Measurements from ENCODE around the gene BROX. TPM values are rescaled to one million over a fixed set of nuclear protein-coding genes. Genes with fewer than 3 reads are reported as not detected.
A peak's percentile ranks its signal among the peaks of the same experiment; 100 is the strongest.

Gene BROX
- total and polyA plus RNA-seq, 4 donors, result 35.2 to 84.2 (median 51.4) TPM

DNA sequence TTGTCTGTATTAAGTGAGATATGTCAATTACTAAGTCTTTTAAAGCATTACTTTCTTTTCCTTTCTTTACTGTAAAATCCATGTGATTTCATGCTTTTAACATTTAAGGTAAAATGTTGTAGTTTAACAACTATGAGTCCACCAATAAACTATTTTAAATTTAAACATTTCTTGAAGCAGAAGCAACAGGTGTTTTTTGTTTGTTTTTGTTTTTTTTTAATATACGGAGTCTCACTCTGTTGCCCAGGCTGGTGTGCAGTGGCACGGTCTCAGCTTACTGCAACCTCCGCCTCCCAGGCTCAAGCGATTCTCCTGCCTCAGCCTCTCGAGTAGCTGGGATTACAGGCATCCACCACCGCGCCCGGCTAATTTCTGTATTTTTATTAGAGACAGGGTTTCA is 15.6 kb upstream of the BROX start:
- WGBS (ENCODE audit: insufficient coverage), result 100% methylated on average over 4 of the region's 8 CpGs

DNA sequence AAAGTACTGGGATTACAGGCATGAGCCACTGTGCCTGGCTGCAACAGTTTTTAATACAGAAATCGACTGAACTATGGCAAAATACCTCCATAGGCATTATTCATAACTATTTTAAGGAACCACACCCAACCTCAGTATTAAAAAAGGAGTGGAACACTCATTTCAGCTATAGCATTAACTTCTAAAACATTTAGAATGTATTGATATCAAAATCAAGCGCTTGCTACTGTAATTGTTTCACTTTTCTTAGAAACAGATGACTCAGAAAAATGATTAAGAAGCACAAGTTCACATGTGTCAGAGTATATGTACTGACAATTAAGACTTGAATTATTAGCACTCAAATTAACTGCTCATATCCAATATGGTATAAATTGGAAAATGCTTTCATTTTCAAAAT is 15.2 kb upstream of the BROX start:
- WGBS (ENCODE audit: insufficient coverage), result no CpG with 5 or more reads among the region's 2 CpGs

More for the DNA sequence above, 15.6 kb upstream of the BROX start:
- no peak overlapping the region for H3K27ac ChIP-seq (ENCODE audit: low read depth, low read length)
- H3K27me3 ChIP-seq (ENCODE audit: control insufficient read depth, insufficient read depth, low read length), result no peaks in the 10 kb centered on the region
- H3K4me3 ChIP-seq (ENCODE audit: low read depth, low read length), result no peak overlapping the region
- no peaks in the 10 kb centered on the region for H3K9me3 ChIP-seq (ENCODE audit: control insufficient read depth, insufficient read depth, low read length)
- H3K36me3 ChIP-seq (ENCODE audit: control insufficient read depth, insufficient read depth, low read length), result peaks cover 14% of the 10 kb centered on the region
- H3K4me1 ChIP-seq (ENCODE audit: control insufficient read depth, insufficient read depth, low read length), result no peaks in the 10 kb centered on the region
- DNase-seq (ENCODE audit: low read depth in 4 of 6, low spot score in 6 of 6), result no peak

DNA sequence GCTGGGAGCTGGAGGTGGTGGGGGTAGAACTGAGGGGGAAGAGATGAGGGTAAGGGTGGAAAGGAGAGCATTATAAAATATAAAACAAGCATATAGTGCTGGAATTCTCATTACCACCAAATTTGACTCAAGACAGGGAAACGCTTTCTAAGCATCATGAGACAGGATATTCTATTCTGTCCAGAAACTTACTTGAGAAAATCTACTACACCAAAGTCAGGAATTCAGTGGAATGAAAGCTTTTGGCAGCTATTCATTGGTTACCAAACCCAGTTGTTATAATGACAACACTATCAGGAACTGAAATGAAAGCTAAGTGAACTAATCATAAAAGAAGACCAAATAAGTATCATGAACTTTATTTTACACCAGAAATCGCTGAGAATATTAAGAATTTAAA is 14.5 kb upstream of the BROX start:
- no peaks in the 10 kb centered on the region for H3K4me1 ChIP-seq (ENCODE audit: control insufficient read depth, insufficient read depth, low read length)
- no peaks in the 10 kb centered on the region for H3K9me3 ChIP-seq (ENCODE audit: control insufficient read depth, insufficient read depth, low read length)
- peaks cover 14% of the 10 kb centered on the region for H3K36me3 ChIP-seq (ENCODE audit: control insufficient read depth, insufficient read depth, low read length)
- no peak overlapping the region for H3K4me3 ChIP-seq (ENCODE audit: low read depth, low read length)
- H3K27ac ChIP-seq (ENCODE audit: low read depth, low read length), result no peak overlapping the region
- no peak for DNase-seq (ENCODE audit: low read depth in 4 of 6, low spot score in 6 of 6)
- H3K27me3 ChIP-seq (ENCODE audit: control insufficient read depth, insufficient read depth, low read length), result no peaks in the 10 kb centered on the region
- WGBS (ENCODE audit: insufficient coverage), result no CpG with 5 or more reads among the region's 2 CpGs

More for the DNA sequence above, 15.2 kb upstream of the BROX start:
- no peaks in the 10 kb centered on the region for H3K4me1 ChIP-seq (ENCODE audit: control insufficient read depth, insufficient read depth, low read length)
- no peak for DNase-seq (ENCODE audit: low read depth in 4 of 6, low spot score in 6 of 6)
- H3K27ac ChIP-seq (ENCODE audit: low read depth, low read length), result no peak overlapping the region
- no peaks in the 10 kb centered on the region for H3K9me3 ChIP-seq (ENCODE audit: control insufficient read depth, insufficient read depth, low read length)
- peaks cover 14% of the 10 kb centered on the region for H3K36me3 ChIP-seq (ENCODE audit: control insufficient read depth, insufficient read depth, low read length)
- no peaks in the 10 kb centered on the region for H3K27me3 ChIP-seq (ENCODE audit: control insufficient read depth, insufficient read depth, low read length)
- no peak overlapping the region for H3K4me3 ChIP-seq (ENCODE audit: low read depth, low read length)

DNA sequence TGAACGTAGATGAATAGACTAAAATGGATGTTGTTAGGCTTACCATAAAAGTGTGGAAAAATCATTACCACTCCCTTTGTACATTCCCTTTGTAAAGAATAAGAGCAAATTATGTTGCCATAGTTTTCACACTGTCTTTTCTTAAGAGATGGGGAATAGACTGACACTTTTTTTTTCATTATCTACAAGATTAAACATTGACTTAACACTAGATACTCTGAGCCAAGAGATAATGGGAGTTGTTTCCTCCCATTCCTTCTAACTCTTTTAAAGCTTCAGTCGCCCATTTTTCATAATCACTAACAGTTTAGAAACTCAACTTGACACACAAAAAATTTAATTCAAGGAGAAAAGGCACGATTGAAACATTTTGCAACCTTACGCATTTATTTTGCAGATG is 10.2 kb upstream of the BROX start:
- 100% methylated on average over 1 of the region's 4 CpGs for WGBS (ENCODE audit: insufficient coverage)
- Histone ChIP-seq H3K4me3 (ENCODE audit: low read depth, low read length) (no peak overlapping the region), H3K4me1 (ENCODE audit: control insufficient read depth, insufficient read depth, low read length) (no peaks in the 10 kb centered on the region), H3K27ac (ENCODE audit: low read depth, low read length) (no peak overlapping the region), H3K27me3 (ENCODE audit: control insufficient read depth, insufficient read depth, low read length) (no peaks in the 10 kb centered on the region), H3K36me3 (ENCODE audit: control insufficient read depth, insufficient read depth, low read length) (peaks cover 14% of the 10 kb centered on the region), H3K9me3 (ENCODE audit: control insufficient read depth, insufficient read depth, low read length) (peaks cover 3% of the 10 kb centered on the region)
- DNase-seq (ENCODE audit: low read depth in 4 of 6, low spot score in 6 of 6), result no peak

DNA sequence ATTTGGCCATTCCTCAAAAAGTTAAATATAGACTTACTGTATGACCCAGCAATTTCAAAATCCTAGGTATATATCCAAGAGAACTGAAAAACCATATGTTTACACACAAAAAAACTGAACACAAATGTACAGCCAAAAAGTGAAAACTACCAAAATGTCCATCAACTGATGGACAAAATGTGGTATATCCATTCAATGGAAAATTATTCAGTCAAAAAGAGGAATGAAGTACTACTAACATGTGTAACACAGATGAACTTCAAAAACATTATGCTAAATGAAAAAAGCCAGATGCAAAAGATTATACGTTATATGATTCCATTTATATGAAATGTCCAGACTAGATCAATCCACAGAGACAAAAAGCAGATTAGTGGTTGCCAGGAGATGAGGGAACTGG is 8.1 kb upstream of the BROX start:
- WGBS (ENCODE audit: insufficient coverage), result no CpG with 5 or more reads among the region's 1 CpG
- Histone ChIP-seq H3K36me3 (ENCODE audit: control insufficient read depth, insufficient read depth, low read length) (peaks cover 13% of the 10 kb centered on the region), H3K27me3 (ENCODE audit: control insufficient read depth, insufficient read depth, low read length) (no peaks in the 10 kb centered on the region), H3K4me3 (ENCODE audit: low read depth, low read length) (no peak overlapping the region), H3K9me3 (ENCODE audit: control insufficient read depth, insufficient read depth, low read length) (peaks cover 3% of the 10 kb centered on the region), H3K27ac (ENCODE audit: low read depth, low read length) (no peak overlapping the region), H3K4me1 (ENCODE audit: control insufficient read depth, insufficient read depth, low read length) (no peaks in the 10 kb centered on the region)
- no peak for DNase-seq (ENCODE audit: low read depth in 4 of 6, low spot score in 6 of 6)

DNA sequence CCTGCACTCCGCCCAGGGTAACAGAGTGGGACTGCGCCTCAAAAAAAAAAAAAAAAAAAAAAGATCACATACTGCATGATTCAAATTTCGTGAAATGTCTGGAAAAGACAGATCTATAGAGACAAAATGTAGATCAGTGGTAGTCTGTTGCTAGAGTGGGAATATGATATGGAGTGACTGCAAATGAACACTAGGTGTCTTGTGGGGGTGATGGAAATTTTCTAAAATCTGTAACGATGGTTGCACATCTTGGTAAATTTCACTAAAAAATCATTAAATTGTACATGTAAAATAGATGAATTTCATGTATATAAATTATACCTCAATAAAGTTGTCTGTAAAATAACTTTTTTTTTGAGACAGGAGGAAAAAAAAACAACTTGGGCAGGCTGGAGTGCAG is 5.5 kb upstream of the BROX start:
- peaks cover 2% of the 10 kb centered on the region for H3K36me3 ChIP-seq (ENCODE audit: control insufficient read depth, insufficient read depth, low read length)
- WGBS (ENCODE audit: insufficient coverage), result no CpG with 5 or more reads among the region's 4 CpGs
- peaks cover 3% of the 10 kb centered on the region for H3K9me3 ChIP-seq (ENCODE audit: control insufficient read depth, insufficient read depth, low read length)
- no peak overlapping the region for H3K27ac ChIP-seq (ENCODE audit: low read depth, low read length)
- no peak overlapping the region for H3K4me3 ChIP-seq (ENCODE audit: low read depth, low read length)
- H3K4me1 ChIP-seq (ENCODE audit: control insufficient read depth, insufficient read depth, low read length), result peaks cover 4% of the 10 kb centered on the region
- no peak for DNase-seq (ENCODE audit: low read depth in 4 of 6, low spot score in 6 of 6)
- H3K27me3 ChIP-seq (ENCODE audit: control insufficient read depth, insufficient read depth, low read length), result no peaks in the 10 kb centered on the region

DNA sequence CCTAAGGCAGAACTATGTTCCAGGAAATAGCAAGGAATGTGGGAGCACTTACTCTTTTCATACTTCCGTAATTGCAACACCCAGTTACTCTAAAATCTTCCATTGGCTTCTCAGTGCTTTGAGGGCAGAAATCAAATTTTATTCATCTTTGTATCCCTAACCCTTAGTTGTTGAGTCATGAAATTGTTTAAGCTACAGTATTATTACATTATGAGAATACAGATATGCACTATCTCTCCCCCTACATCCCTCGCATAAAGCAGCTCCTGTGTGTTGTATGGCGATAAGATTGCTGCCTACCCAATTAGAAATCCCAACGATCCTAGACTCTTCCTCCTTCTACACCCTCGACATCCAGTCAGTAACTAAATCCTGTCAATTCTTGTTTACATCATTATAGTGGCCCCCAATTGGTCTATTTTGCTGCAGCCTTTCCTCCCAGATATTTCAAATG is 2.6 kb upstream of the BROX start:
- WGBS (ENCODE audit: insufficient coverage), result 65% methylated on average over 3 of the region's 5 CpGs
- Histone ChIP-seq H3K4me1 (ENCODE audit: control insufficient read depth, insufficient read depth, low read length) (peaks cover 11% of the 10 kb centered on the region), H3K9me3 (ENCODE audit: control insufficient read depth, insufficient read depth, low read length) (no peaks in the 10 kb centered on the region), H3K27me3 (ENCODE audit: control insufficient read depth, insufficient read depth, low read length) (no peaks in the 10 kb centered on the region), H3K27ac (ENCODE audit: low read depth, low read length) (no peak overlapping the region), H3K4me3 (ENCODE audit: low read depth, low read length) (no peak overlapping the region), H3K36me3 (ENCODE audit: control insufficient read depth, insufficient read depth, low read length) (peaks cover 2% of the 10 kb centered on the region)
- no peak for DNase-seq (ENCODE audit: low read depth in 4 of 6, low spot score in 6 of 6)

DNA sequence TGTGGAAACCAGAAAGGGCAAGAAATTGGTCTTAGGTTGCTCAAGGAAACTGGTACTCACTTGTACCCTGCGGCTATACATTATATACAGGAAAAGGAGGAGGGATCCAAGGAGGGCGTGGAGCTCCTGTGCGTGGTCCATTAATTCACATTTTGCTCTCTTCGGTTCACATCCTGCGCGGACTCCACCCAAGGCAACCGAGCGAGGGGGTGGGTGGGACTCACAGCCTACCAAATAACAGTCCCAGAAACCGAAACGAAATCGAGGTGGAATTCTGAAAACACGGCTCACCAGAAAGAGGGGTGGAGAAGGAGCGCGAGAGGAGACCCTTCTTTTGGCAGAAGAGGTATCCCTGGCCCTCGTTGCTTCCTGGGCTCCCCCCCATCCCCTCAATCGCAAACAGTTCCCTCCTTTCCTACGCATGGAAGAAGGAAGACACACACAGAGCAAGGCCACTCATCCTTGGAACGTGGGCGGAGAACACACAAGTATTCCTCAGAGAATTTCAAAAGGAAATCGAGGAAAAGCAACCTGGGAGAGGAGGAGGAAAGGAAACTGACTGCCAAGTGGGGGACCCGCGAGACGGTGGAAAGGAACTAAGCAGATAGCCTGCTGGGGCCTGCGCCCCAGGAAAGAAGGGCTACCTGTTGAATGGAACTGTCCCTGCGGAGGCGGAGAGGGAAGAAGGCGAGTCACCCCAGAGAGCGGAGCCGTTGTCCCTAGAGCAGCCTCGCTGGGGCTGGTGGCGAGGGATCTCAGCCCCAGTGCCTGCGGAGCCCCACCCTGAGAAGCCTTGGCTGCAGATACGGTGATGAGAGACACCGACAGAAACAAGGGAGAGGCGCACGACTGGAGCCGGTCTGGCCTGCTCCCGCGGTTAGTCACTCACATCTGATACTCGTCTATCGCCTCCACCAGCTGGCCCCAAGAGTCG is 778 bp upstream of the BROX start:
- DNase-seq (ENCODE audit: low read depth in 4 of 6, low spot score in 6 of 6), result peak in 5 of 6 donors; percentile 17 to 68 (median 31)
- Histone ChIP-seq H3K27me3 (ENCODE audit: control insufficient read depth, insufficient read depth, low read length) (no peaks in the 10 kb centered on the region), H3K9me3 (ENCODE audit: control insufficient read depth, insufficient read depth, low read length) (no peaks in the 10 kb centered on the region), H3K4me1 (ENCODE audit: control insufficient read depth, insufficient read depth, low read length) (peaks cover 11% of the 10 kb centered on the region), H3K36me3 (ENCODE audit: control insufficient read depth, insufficient read depth, low read length) (peaks cover 6% of the 10 kb centered on the region), H3K27ac (ENCODE audit: low read depth, low read length) (peak overlapping the region; percentile 99), H3K4me3 (ENCODE audit: low read depth, low read length) (peak overlapping the region; percentile 94)
- WGBS (ENCODE audit: insufficient coverage), result 0% methylated on average over 23 of the region's 42 CpGs

DNA sequence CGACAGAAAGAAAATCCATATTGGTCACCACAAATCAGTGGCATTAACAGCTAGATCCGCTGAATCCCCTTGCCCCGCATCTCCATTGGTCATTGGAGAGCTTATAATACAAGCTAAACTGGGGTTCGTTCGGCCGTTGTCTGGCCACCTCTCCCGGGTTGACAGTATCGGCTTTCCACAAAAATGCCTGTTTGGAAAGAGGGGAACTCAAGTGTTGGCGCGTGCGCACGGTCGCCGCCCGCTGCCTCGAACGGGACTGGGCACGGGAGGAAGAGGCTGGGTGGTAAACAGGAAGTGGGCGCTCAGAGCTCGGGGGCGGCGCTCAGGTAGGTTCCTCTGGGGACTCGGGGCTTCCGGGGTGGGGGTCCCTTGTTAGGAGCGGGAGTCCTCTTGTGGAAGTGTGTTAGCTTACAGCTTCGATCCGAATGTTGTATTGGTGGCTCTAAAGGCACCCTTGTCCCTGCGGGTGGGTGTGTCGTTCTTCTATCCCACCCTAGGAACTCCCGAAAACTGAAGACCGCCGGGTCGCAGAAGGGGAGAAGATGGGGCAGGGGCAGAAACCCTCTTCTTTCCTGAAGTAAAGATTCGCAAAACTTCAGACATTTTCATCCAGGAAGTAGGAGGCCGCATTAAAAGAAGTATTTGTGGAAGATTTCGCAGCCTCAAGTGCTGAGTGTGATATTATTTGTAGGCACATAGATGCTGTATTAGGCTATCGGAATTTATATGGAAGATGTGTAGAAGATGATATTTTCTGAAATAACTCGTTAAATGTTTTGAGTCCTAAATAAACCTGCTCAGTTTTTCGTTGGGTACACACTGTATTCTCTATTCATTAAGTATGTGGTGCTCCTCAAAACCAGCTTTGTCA is 962 bp downstream of the BROX start:
- Histone ChIP-seq H3K9me3 (ENCODE audit: control insufficient read depth, insufficient read depth, low read length) (no peaks in the 10 kb centered on the region), H3K36me3 (ENCODE audit: control insufficient read depth, insufficient read depth, low read length) (peaks cover 5% of the 10 kb centered on the region), H3K4me3 (ENCODE audit: low read depth, low read length) (peak overlapping the region; percentile 94), H3K27me3 (ENCODE audit: control insufficient read depth, insufficient read depth, low read length) (no peaks in the 10 kb centered on the region), H3K4me1 (ENCODE audit: control insufficient read depth, insufficient read depth, low read length) (peaks cover 11% of the 10 kb centered on the region), H3K27ac (ENCODE audit: low read depth, low read length) (peak overlapping the region; percentile 99)
- under 1% methylated on average over 29 of the region's 39 CpGs for WGBS (ENCODE audit: insufficient coverage)
- peak; percentile 92 to 99 (median 95) for DNase-seq (ENCODE audit: low read depth in 4 of 6, low spot score in 6 of 6)
